IPS-18c (cell line): Measurements from ENCODE around the gene PERM1.
"Not testable (repeated sequence)": the region's sequence is repeated elsewhere in the genome, so short reads cannot be mapped to it uniquely, and the experiment has no call there.

Experiments used
- H3K4me3 ChIP-seq: 2 replicates; pipeline ENCODE4 v1.7.0; 2013; ENCODE audit warnings: low read depth, mild to moderate bottlenecking, low read length, moderate library complexity; ENCODE audit not compliant: insufficient read depth
- H3K9me3 ChIP-seq: one replicate; pipeline ENCODE4 v1.6.1; 2013; ENCODE audit warnings: mild to moderate bottlenecking, low read length, moderate library complexity; ENCODE audit not compliant: control insufficient read depth, insufficient read depth

The PERM1 gene

DNA sequence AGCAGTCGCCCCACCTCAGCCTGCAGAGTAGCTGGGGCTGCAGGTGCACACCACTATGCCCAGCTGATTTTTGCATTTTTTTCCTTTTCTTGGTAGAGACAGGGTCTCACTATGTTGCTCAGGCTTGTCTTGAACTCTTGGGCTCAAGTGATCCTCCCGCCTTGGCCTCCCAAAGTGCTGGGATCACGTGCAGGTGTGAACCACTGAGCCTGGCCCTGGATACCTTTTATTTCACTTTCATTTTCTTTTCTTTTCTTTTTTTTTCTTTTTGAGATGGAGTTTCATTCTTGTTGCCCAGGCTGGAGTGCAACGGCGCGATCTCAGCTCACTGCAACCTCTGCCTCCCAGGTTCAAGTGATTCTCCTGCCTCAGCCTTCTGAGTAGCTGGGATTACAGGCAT is 9.4 kb upstream of the PERM1 start:
- not testable (repeated sequence) for H3K4me3 ChIP-seq

DNA sequence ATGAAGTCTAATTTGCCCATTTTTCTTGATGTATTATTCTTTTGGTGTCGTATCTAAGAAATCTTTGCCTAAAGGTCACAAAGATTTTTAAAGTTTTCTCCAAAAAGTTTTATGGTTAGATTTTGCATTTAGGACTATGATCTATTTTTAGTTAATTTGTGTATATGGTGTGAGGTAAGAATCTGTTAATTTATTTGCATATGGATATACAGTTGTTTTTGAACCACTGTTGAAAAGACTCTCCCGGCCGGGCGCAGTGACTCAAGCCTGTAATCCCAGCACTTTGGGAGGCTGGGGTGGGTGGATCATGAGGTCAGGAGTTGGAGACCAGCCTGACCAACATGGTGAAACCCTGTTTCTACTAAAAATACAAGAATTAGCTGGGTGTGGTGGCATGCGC is 6.2 kb upstream of the PERM1 start:
- not testable (repeated sequence) for H3K4me3 ChIP-seq

More for the DNA sequence above, 9.4 kb upstream of the PERM1 start:
- not testable (repeated sequence) for H3K9me3 ChIP-seq

DNA sequence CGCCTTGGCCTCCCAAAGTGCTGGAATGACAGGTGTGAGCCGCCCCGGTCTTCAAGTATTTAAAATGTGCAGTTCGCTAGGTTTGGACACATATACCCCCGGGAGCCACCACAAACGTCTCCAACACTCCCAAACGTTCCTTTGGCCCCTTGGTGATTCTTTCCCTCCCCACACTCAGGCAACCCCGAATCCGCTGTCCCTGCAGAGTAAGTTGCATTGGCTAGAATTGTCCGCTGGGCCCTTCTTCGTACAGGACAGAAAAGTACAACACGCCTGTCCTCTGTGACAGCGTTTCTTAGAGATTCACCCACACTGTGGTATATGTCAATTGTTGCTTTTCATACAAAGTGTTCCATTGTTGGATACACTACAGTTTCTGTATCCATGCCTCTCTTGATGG is 3.2 kb upstream of the PERM1 start:
- no peak overlapping the region for H3K4me3 ChIP-seq
- H3K9me3 ChIP-seq: no peaks in the 10 kb centered on the region

More for the DNA sequence above, 6.2 kb upstream of the PERM1 start:
- H3K9me3 ChIP-seq: not testable (repeated sequence)

DNA sequence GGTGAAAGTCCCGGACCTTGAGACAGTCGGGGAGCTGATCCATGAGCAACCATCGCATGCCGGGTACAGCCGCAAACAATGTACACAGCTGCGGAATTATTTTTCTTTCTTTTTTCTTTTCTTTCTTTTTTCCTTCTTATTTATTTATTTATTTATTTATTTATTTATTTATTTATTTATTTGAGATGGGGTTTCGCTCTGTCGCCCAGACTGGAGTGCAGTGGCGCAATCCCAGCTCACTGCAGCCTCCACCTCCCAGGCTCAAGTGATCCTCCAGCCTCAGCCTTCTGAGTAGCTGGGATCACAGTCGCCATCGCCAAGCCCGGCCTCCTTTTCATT is 2.6 kb upstream of the PERM1 start:
- Histone ChIP-seq H3K4me3 (no peak overlapping the region), H3K9me3 (no peaks in the 10 kb centered on the region)

DNA sequence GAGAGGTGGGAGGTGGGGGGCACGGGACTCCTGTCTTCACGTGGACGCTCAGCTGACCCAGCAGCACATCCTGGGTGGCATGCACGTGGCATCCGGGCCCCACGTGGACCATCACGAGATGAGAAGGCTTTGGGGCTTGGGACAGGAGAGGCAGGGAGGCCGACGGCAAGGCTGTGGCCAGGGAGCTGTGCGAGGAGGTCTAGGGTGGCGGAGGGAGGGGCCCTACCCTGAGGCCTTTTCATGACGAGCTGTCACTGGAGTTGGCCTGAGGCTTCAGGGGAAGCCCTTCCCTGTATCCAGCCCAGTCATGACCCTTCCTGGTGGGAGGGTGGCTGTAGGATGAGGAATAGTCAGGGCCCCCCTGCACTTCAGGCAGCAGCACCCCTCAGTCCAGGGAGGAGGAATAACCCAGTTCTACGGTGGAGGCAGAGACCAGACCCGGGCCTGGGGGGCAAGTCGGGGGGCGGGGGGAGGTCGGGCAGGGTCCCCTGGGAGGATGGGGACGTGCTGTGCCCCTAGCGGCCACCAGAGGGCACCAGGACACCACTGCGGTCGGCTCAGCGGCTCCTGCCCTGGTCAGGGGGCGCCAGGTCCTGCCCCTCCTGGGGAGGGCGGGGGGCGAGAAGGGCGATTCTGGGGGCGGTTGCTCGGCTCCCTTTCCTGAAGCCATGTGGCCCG is 2.0 kb upstream of the PERM1 start:
- H3K4me3 ChIP-seq: no peak overlapping the region
- H3K9me3 ChIP-seq: no peaks in the 10 kb centered on the region

DNA sequence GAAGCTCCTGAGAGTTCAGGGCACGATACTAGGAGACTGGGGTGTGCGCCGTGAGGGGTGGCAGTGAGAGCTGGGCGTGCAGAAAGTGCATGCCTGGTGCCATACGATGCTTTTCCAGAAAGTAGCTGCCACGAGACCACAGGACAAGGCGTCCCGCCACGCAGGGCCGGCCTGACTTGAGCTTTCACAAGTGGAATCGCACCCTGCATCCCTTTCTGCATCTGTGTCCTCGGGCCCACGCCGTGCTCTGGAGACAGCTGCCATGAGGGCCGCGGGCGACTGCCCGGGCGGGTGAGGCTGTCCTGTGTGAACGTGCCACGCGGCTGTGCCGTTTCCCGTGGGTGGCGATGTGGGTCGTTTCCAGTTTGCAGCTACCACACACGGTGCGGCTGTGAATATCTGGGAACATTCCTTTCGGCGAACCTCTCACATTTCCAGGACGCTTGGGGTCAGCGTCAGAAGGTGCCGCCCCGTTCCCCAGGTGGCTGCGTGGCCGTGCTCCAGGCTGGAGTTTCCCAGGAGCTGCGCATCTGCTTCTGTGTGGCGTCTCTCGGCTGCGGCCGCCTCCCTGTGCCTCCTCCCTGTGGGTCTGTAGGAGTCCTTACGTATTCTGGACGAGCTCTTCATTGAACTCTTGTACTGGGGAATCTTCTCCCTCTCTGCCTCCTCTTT is 1.0 kb upstream of the PERM1 start:
- Histone ChIP-seq H3K9me3 (no peaks in the 10 kb centered on the region), H3K4me3 (no peak overlapping the region)

DNA sequence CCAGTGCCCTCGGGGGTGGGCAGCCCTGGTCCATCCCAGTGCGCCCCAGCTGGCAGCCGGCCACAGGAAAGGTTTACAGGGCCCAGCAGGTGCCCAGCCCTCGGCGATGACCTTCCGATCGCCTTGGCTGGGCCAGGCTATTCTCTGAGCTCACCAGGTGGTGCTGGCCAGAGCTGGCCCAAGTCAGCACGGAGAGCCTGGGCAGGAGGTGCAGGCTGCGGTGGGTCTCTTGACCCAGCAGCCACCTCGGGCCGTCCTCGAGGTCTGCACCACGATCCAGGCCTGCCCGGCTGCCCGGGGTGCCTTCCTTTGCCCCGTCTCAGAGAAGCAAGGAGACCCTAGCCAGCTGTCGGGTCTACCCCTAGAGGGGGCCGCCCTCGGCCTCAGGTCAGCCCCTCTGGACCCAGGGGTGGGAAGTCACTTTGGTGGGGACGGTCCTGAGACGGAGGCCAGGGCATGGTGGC is 370 bp downstream of the PERM1 start:
- Histone ChIP-seq H3K9me3 (no peaks in the 10 kb centered on the region), H3K4me3 (no peak overlapping the region)

DNA sequence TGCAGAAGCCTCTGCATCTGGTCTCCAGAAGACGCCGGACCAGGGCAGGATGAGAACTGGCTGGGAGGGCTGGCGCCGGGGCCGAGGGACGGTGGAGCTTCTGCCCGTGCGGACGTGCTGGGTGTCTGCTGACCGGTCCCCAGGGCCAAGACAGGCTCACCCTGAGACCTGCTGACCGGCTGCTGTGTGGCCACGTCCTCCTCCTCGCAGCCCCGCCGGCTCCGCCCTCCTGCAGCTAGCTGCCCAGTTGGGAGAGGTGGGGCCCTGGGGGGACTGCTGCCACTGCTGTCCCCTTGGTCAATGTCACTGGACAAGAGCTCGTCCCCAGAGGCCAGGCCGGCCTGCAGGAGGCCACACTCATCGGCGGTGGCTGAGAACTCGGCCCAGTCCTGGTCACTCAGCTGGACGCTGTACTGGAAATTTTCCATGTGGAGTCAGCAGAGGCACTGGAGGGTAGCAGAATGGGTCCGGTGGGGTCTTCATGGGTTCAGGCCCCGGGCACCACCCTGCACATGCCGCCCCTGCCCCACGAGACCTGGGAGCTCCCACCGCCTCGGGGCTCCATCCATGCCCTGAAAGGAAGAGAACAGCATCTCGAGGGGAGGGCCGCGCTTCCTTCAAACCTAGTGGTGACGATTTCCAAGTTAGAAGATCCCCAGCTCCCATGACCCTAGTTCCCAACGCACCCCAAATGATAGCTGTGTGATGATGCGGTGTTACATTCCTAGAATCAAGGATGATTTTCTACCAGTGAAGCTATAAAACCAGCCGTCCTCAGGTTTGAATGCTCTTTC is 1.1 kb downstream of the PERM1 start:
- Histone ChIP-seq H3K9me3 (no peaks in the 10 kb centered on the region), H3K4me3 (no peak overlapping the region)

DNA sequence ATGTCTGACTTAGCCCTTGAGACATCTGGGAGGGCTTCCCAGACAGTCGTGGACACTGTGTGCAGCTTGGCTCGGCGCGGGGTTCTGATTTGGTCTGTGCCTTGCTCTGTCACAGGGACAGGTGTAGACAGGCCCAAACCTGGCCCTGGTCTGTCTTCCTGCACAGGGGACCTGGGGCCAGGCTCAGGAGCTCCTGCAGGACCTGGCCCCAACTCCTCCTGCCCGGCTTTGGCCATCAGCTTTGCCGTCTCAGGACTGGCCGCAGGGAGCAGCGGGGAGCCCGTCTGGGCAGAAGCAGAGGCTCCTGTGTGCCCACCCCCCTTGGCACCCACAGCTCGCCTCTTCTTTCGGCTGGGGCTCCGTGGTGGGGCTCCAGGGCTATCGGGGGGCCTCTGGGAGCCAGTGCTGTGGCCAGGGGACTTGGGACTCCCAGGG is 1.7 kb downstream of the PERM1 start:
- Histone ChIP-seq H3K9me3 (peaks cover 2% of the 10 kb centered on the region), H3K4me3 (no peak overlapping the region)

DNA sequence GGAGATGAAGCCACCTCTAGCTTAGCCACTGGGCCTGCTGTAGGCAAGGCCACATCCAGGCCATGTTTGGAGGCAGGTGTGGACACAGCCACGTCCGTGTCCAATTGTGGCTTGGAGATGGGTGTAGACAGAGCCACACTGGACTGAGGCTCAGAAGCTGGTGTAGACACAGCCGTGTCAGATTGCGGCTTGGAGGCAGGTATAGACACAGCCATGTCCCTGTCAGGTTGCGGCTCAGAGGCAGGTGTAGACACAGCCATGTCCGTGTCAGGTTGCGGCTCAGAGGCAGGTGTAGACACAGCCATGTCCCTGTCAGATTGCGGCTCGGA is 2.2 kb downstream of the PERM1 start:
- no peak overlapping the region for H3K4me3 ChIP-seq
- peaks cover 2% of the 10 kb centered on the region for H3K9me3 ChIP-seq

DNA sequence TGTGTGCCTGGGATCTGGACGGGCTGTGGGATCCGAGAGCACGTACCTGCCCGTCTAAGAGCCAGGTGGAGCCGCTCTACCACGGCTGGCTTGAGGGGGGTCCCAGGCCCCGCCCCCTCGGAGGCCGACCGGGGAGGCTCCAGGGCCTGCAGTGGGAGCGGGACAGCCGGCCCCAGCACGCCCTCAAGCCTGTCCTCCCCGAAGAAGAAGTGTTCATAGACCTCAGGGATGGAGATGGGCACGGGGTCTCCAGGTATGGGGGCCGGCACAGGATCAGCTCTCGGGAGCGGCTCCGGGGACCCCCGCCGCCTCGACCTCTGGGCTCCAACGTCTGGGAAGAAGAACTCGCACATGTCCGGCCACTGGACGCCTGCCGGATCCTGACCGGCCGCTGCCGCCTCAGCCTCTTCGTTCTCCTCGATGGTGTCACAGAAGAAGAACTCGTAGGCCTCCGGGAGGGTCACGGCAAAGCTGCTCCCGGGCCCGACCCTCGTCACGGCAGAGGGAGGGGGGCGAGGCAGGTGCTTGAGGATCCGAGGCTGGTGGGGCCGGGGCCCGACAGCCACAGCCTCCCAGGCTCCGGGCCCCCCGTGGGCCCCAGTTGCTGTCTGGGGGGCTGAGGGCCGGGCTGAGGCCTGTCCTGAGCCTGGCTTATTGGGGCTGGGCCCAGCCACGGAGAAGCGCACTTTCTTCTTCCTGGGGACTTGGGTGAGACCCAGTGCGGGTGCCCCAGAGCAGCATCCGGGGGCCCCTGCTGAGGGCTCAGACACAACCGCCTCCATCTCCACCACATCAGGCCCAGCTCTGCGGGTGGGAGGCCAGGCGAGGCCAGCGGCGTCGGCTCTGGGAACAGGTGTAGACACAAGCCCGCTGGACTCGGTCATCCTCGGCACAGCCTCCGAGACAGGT is 2.8 kb downstream of the PERM1 start:
- Histone ChIP-seq H3K4me3 (no peak overlapping the region), H3K9me3 (peaks cover 2% of the 10 kb centered on the region)

DNA sequence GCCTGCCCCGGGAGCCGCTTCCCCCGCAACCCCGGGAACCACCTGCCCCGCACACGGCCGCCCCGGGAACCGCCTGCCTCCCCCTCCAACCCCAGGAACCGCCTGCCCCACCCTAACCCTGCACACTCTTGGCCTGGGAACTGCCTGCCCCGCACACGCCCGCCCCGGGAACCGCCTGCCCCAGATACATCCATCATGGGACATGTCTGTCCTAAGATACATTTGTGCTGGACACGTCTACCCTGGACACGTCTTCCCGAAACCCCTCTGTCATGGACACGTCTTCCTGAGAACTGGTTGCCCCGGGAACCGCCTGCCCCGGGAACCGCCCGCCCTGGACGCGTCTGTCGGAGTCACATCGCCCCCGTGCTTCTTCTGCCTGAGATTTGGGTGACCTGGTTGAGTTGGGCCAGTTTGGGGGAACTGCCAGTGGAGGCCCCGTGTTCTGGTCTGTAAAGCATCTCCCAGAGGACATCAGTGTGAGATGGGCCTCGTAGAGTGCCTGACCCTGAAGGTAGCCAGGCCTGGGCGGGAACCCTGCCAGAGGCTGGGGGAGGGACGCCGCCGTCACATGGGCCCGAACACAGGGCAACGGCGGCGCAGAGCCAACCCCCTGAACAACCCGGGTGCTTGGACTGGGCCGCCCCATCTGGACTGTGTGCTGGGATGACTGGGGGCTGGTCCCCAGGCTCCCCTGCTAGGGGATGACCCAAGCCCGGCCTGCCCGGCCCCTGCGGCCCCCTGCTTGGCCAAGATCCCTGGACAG is 3.6 kb downstream of the PERM1 start:
- peaks cover 2% of the 10 kb centered on the region for H3K9me3 ChIP-seq
- no peak overlapping the region for H3K4me3 ChIP-seq

DNA sequence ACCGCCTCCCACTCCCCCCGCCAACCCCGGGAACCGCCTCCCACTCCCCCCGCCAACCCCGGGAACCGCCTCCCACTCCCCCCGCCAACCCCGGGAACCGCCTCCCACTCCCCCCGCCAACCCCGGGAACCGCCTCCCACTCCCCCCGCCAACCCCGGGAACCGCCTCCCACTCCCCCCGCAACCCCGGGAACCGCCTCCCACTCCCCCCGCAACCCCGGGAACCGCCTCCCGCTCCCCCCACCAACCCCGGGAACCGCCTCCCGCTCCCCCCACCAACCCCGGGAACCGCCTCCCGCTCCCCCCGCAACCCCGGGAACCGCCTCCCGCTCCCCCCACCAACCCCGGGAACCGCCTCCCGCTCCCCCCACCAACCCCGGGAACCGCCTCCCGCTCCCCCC is 5.1 kb downstream of the PERM1 start:
- H3K4me3 ChIP-seq: not testable (repeated sequence)

DNA sequence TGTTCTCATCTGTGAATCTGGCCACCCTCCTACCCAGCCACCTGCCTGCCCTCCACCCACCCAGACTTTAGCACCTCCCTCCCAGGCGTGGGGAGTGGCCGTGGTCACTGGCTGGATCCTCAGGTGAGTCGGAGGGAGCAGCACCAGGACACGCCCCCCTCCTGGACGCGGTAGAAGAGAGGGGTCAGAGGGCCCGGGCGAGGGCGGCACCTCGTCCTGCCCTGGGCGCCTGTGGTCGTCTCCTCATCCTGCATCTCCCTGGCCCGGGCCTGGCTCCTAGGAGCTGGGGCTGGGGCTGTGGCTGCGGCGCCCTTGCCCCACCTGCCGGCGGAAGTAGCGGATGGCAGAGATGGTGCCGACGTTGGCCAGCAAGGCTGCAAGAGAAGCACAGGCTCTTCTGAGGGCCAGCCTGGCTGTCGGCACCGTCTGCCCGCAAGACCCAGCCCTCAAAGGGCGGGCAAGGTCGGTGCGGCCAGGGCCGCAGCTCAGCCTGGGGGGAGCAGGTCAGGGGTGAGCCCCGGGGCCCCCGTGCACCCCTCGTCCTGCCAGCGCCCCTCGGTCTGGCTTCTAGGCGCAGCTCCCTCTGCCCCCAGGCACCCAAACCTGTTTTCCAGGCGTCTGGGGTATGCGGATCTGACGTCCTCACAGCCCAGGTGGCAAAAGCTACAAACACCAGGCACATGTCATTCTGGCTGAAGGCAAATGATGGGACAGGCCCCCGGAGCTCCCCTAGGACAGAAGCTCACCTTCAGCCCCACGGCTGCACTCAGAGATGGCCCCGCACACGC is 5.8 kb downstream of the PERM1 start:
- H3K4me3 ChIP-seq: peak overlapping the region; percentile 36
- peaks cover 2% of the 10 kb centered on the region for H3K9me3 ChIP-seq

More for the DNA sequence above, 5.1 kb downstream of the PERM1 start:
- H3K9me3 ChIP-seq: not testable (repeated sequence)

DNA sequence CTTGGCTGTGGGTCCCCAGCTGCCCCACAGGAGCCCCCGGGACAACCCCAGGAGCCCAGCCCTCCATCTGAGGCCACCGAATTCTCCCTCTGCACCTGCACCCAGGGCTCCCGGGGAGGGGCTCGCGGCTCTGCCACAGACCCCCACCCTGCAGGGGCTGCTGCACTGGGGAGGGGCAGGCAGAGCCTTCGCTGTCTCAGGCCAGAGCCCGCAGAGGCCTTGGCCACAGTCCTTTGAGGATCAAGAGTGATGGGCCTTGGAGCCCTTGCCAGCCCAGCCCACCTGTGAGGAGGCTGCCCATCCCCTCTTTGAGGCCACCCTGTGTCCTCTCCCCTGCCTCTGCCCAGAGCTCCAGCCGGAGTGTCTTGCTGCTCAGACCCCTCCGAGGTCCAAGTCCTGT is 6.5 kb downstream of the PERM1 start:
- Histone ChIP-seq H3K4me3 (no peak overlapping the region), H3K9me3 (peaks cover 2% of the 10 kb centered on the region)

DNA sequence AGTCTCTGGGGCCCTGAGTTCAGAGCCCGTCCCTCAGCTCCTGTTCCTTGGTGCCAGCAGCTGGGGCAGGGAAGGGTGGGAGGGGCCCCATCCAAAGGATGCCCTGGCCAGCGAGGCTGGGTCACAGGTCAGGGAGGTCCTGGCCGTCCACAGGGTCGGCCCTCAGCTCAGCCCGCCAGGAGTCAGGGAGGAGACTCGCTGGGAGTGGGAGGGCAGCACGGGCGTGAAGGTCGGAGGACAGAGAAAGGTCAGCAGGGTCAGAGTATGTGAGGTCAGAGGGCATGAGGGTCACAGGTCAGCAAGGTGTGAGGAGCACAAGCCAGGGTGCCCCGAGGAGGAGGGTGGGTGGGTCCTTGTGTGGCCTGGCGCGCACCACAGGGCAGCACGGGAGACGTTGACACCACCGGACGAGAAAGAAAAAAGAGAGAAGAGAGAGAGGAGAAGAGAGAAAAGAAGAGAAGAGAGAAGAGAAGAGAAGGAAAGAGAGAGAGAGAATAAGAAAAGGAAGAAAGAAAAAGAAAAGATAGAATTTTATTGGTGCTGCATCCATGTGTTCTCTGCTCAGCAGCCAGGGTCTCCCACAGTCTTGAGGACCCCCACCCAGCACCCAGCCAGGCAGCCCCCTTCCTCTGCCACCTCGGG is 7.1 kb downstream of the PERM1 start:
- peaks cover 2% of the 10 kb centered on the region for H3K9me3 ChIP-seq
- H3K4me3 ChIP-seq: no peak overlapping the region
